HG02870 (cell line): Measurements from ENCODE around the gene GHR.
"Not testable (repeated sequence)": the region's sequence is repeated elsewhere in the genome, so short reads cannot be mapped to it uniquely, and the experiment has no call there.

Experiments used
- ATAC-seq: cut with Tn5 transposase; IDR thresholded peaks from one replicate; pipeline ENCODE4 v1.9.1; 2021; ENCODE audit warnings: mild to moderate bottlenecking, moderate library complexity; ENCODE audit not compliant: unreplicated experiment

The GHR gene

DNA sequence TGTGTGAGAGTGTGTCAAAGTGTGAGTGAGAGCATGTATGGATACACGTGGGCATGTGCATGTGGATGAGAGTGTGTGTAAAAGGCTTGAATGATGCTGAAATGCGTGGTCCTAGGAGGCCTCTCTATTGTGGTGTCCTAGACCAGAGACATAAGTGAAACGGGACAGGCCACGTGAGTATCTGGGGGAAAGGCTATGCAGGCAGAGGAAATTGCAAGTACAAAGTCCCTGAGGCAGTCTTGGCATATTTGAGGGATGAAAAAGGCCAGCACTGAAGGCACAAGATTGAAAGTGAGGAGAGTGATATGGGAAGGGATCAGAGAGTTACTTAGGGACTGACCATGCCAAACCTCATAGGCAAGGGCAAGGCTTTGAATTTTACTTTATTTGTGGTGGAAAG lies 266.2 kb downstream of the GHR start:
- no peak for ATAC-seq

DNA sequence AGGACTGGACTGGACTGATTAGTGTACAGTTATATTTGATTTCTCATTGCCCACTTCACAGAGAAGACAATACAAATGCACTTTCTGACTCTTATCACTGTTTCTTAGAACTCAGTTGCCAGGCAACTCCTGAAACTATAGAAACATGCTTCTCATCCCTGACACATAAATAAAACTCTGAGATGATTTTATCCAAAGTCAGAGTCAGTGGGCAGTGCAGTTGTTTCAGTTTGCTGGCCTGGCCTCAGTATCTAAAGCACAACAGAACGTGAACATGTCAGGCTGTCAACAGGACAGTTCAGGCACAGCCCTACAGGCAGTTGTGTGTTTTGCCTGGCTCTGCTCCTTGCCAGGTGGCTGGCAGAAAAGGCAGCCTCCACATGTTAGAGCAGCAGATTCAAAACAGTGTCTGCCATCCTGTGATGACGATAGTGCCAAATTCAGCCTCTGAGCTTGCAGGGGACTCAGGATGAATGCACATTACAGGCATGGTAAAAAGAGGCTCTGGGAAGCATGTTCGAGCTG lies 268.2 kb downstream of the GHR start:
- no peak for ATAC-seq

DNA sequence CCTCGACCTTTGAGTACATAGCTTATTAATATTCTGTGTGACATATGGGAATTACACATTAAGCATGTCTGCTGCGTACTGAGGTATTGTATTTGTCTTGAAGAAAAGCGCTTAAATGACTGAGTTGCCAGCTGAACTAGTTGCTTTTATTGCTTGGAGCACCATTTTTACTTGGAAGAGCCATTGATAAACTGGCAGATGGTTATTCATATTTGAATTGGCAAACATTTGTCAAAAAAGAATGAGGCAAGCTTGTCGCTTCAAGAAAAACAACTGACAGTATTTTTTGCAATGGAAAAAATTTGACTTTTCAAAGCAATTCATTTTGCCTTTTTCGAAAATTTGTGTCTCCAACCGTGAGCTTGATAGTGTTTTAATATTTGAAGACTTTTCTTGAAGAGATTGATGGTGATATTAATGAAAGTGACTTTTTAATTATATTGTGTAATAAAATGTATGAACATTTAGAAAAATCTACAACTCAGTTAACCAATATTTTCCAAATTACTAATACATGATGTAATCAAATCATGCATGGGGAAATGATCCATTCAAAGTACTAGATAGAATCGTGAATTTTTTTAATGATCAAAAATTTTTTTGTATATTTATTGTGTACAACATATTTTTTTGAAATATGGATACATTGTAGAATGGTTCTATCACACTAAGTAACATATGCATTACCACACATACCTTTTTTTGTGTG lies 278.3 kb downstream of the GHR start:
- ATAC-seq, result no peak

DNA sequence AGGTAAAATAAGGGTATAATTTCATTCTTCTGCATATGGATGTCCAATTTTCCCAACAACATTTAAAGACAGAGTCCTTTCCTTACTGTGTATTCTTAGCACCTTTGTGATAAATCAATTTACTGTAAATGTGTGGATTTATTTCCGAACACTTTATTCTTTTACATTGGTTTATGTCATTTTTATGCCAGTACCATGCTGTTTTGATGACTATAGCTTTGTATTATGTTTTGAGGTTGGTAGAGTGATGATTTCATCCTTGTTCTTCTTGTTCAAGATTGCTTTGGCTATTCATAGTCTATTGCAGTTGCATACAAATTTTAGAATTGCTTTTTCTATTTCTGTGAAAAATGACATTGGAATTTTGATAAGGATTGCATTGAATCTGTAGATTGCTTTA lies 280.0 kb downstream of the GHR start:
- no peak for ATAC-seq

DNA sequence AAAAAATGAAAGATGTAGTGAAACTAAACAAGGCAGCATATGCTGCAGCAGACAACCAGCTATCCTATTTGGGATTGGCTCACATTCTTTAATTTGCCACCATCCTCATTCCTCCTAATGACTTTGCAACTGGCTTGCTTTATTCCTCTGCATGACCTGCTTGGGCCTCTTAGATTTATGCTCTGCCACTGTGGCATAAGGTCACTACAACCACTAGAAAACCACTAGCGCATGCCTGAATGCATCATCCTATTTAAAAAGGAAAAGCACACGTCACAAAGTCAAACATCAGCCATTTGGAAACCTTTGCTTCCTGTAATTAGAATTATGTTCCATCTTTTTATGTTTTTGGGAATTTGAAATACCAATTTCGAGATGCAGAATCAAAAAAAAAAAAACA lies 292.5 kb downstream of the GHR start:
- ATAC-seq, result no peak

DNA sequence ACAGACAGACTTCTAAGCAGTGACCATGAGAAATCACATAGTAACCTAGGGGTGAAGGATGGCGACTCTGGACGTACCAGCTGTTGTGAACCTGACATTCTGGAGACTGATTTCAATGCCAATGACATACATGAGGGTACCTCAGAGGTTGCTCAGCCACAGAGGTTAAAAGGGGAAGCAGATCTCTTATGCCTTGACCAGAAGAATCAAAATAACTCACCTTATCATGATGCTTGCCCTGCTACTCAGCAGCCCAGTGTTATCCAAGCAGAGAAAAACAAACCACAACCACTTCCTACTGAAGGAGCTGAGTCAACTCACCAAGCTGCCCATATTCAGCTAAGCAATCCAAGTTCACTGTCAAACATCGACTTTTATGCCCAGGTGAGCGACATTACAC lies 295.4 kb downstream of the GHR start:
- ATAC-seq, result peak; percentile 89

DNA sequence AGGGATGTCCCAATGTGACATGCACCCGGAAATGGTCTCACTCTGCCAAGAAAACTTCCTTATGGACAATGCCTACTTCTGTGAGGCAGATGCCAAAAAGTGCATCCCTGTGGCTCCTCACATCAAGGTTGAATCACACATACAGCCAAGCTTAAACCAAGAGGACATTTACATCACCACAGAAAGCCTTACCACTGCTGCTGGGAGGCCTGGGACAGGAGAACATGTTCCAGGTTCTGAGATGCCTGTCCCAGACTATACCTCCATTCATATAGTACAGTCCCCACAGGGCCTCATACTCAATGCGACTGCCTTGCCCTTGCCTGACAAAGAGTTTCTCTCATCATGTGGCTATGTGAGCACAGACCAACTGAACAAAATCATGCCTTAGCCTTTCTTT lies 295.8 kb downstream of the GHR start:
- ATAC-seq, result no peak

DNA sequence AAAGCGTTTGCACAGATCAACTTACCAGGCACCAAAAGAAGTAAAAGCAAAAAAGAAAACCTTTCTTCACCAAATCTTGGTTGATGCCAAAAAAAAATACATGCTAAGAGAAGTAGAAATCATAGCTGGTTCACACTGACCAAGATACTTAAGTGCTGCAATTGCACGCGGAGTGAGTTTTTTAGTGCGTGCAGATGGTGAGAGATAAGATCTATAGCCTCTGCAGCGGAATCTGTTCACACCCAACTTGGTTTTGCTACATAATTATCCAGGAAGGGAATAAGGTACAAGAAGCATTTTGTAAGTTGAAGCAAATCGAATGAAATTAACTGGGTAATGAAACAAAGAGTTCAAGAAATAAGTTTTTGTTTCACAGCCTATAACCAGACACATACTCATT lies 297.0 kb downstream of the GHR start:
- ATAC-seq, result no peak

DNA sequence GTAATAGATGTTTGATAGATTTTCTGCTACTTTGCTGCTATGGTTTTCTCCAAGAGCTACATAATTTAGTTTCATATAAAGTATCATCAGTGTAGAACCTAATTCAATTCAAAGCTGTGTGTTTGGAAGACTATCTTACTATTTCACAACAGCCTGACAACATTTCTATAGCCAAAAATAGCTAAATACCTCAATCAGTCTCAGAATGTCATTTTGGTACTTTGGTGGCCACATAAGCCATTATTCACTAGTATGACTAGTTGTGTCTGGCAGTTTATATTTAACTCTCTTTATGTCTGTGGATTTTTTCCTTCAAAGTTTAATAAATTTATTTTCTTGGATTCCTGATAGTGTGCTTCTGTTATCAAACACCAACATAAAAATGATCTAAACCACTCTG lies 298.2 kb downstream of the GHR start:
- no peak for ATAC-seq

DNA sequence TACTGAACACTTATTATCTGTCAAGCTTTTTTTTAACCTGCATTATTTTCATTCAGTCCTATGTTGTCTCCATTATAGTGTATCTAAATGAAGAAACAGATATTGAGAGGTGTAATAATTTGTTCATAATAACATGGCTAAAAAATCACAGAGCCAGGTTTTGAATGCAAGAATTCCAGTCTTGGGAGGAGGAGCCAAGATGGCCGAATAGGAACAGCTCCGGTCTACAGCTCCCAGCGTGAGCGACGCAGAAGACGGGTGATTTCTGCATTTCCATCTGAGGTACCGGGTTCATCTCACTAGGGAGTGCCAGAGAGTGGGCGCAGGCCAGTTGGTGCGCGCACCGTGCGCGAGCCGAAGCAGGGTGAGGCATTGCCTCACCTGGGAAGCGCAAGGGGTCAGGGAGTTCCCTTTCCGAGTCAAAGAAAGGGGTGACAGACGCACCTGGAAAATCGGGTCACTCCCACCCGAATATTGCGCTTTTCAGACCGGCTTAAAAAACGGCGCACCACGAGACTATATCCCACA lies 311.4 kb downstream of the GHR start:
- not testable (repeated sequence) for ATAC-seq

DNA sequence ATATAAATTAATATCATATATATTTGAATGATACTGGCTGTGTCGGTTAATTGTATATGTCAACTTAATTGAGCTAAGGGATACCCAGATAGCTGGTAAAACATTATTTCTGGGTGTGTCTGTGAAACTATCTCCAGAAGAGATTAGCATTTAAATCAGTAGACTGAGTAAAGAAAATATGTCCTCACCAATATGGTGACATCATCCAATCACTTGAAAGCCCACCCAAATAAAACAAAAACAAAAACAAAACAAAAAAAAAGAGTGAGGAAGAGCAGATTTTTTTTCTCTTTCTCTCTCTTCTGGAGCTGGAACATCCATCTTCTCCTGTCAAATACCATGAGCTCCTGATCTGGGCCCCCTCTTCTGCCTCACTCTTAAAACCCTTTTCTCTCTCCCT lies 317.7 kb downstream of the GHR start:
- ATAC-seq, result no peak

DNA sequence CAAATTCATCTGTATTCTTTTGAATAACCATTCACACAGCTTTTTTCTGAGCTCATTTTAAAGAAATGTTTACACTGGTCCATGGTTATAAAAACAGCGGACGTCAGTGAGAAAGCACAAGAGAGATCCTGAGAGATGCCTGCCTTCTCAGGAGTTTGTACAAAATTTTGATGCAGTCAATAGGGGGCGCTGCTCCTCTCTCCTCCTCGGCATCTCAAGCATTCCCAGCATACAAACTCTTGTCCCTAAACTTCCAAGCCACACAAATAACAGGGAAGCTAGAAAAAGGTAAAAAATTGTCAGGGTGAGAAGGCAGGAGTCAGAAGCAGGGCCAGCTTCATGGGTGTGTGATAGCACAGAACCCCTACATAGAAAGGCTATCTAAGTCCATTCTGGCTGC lies 322.2 kb downstream of the GHR start:
- no peak for ATAC-seq

DNA sequence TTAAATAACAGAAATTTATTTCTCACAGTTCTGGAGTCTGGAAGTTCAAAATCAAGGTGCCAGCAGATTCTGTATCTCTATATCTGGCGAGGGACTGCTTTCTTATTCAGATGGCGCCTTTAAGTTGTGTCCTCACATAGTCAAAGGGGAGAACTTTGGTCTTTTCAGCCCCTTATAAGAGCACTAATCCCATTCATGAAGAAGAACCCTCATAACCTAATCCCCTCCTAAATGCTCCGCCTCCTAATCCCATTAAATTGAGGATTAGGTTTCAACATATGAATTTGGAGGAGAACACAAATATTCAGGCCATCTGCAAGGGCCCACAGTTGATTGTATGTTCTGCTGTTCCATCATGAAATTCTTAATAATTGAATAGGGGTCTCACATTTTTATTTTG lies 322.6 kb downstream of the GHR start:
- ATAC-seq, result no peak

DNA sequence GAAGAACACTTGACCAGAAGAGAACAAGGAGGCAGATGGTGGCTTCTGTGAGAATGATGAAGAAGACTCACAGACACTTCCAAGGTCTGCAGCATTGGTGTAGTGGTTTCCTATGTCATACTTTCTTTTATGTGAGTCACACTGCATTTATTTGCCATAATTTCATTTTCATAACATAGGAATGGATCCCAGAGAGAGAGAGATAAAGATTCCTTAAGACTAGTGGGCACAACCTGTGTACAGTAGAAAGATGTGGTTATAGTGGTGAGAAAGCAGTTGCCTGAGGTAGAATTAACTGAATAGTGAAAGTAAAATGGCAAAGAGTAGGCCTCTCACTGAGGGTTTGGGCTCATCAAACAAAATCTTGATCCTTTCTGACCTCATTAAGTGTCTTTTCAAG lies 325.8 kb downstream of the GHR start:
- ATAC-seq, result no peak

DNA sequence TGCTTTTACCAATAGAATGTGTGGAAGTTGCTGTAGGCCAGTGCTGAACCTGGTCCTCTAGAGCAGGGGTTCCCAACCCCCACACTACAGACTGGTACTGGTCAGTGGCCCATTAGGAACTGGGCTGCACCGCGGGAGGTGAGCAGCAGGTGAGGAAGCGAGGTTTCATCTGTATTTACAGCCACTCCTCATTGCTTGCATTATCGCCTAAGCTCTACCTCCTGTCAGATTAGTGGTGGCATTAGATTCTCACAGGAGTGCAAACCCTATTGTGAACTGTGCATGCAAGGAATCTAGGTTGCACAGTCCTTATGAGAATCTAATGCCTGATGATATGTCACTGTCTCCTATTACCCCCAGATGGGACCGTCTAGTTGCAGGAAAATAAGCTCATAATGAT lies 327.3 kb downstream of the GHR start:
- ATAC-seq, result no peak

DNA sequence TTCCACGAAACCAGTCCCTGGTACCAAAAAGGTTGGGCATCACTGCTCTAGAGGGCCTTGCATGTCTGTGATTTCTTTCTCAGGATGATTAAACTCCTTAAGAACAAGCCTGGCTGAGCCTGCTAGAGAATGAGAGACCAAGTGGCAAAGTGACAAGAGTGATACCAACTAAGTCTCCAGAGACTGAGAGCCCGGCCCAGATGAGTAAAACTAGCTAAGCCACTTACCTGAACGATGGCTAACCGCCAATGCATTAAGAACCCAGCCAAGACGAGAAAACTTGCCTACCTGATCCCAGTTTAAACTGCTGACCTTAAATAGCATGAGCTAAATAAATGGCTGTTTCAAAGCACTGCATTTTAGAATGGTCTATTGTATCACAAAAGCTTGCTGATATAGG lies 327.8 kb downstream of the GHR start:
- no peak for ATAC-seq

DNA sequence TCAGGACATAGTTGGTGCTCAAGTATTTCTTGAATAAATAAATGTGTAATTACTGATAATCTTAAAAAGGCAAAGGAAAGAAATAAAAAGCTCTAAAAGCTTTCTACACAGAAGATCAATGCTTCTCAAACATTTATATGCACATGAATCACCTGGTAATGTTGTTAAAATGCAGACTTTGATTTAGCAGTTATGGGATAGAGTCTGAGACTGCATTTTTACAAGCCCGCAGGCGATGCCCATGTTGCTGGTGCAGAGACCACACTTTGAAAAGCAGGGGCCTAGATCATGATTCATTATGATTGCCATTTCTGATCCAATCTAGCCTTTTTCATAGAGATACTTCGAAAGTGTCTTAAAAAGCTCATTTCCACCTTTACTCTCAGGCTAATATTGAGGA lies 329.9 kb downstream of the GHR start:
- ATAC-seq, result no peak

DNA sequence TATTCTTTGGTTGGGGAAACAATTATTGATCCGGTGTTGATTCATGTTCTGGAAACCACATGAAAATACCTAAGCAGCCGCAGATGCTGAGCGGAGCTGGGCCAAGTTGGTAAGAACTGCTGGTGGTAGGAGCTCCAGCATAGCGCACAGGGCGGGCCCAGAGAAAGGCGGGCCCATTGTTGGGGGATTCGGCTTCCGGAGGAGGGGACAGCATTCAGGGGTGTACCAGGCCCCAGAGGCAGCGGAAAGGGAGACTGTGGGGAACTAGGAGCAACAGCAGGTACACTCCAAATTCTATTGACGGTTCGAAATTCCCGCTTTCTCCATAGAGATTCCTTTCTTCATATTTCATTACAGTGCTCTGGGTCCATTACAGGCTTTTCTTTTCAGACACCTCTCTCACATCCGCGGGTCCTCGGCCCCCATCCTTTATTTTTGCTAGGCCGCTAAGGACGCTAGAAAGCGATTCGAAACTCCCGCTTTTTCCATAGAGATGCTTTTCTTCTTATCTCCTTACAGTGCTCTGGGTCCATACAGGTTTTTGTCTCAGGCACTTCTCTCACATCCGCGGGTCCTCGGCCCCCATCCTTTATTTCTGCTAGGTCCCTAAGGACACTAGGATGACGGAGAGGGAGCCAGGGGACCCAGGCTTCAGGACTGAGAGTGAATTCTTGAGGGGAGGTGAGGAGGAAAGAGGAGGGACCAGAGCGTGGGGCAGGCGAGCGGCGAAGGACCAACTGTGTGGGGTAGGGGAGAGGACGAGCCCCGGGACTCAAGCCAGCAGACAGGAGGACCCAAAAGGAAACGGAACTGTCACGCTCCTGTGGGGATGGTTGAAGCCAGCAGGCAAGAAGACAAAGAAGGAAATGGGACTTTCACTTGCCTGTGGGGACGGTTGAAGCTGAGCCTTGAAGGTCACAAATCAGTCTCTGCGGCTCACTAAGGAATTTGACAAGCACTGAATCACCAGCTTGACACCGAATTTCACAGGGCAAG lies 333.7 kb downstream of the GHR start, which contains the start of gene CCDC152:
Gene CCDC152, plus strand, starts transcription at position 213 of the 996 bp plus-strand sequence. CDS start 2,304 bp downstream, outside the sequence.
- peak; percentile 96 for ATAC-seq

DNA sequence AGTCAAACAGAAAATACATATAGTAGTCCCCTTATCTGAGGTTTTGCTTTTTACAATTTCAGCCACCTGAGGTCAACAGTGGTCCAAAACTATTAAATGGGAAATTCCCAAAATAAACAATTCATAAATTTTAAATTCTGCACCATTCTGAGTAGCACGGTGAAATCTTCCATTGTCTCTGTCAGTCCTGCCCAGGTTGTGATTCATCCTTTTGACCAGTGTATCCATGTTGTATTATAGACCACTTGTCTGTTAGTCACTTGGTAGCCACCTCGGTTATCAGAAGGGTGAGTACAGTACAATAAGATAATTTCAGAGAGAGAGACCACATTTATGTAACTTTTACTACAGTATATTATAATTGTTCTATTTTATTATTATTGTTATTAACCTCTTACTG lies 336.2 kb downstream of the GHR start:
- no peak for ATAC-seq

DNA sequence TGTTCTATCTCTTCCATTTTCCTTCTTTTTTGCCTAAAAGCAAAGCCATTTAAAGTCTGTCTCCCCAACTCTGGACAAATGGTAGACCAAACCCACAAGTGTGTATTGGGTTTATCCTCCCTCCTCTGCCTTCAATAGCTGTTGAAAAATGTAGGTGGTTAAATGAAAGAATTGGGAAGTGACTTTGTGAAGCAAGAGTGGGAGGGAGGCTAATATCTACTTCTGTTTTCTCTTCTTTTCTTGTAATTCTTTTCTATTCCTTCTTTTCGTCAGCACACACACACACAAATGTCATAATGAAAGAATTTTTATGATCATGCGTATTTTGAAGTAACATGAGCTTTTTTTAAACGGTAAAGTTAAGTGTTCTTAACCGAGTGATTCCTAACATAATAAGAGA lies 337.2 kb downstream of the GHR start:
- no peak for ATAC-seq

DNA sequence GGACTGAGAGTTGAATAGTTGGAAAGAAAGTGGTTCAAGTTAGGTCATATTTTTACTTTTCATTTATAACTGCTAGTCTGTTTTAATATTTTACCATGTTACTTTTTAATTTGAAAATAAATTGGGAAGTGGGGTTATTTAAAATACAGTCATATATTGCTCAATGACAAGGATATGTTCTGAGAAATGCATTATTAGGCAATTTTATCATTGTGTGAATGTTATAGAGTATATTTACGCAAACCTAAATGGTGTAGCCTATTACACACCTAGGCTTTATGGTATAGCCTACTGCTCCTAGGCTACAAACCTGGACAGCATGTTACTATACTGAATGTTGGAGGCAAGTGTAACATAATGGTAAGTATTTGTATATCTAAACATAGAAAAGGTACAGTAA lies 338.6 kb downstream of the GHR start:
- ATAC-seq, result no peak
